ENCODE results near the gene TBC1D10B. TPM values are rescaled to one million over a fixed set of nuclear protein-coding genes. Genes with fewer than 3 reads are reported as not detected.

Gene TBC1D10B
- total and polyA plus RNA-seq, 2 donors (not counting 1 experiment from before 2014, with no cell fraction given), result 23.5 to 58.0 TPM

GRCh38 chr16:30381291-30382041 lies 11.2 kb upstream of the TBC1D10B start:
- peaks cover 48% of the 10 kb centered on the region for H3K79me2 ChIP-seq (ENCODE audit: control insufficient read depth, insufficient read depth, low read length)
- peaks cover 0 to 2% (median 0%) of the 10 kb centered on the region in 3 donors for H3K9me3 ChIP-seq (ENCODE audit: control extremely low read depth in 1 of 3, control insufficient read depth in 2 of 3, insufficient read depth in 1 of 3, low read length in 2 of 3)
- no peaks in the 10 kb centered on the region for H3K9me3 Mint-ChIP-seq (ENCODE audit: insufficient read depth)
- peak overlapping the region; percentile 72 to 100 for H3K27ac ChIP-seq (ENCODE audit: low read length in 2 of 2)
- H3K4me1 ChIP-seq (ENCODE audit: control insufficient read depth in 2 of 2, insufficient read depth in 2 of 2, low read length in 2 of 2), result peaks cover 34 to 68% of the 10 kb centered on the region in 2 donors
- no peaks in the 10 kb centered on the region for H4K20me1 ChIP-seq (ENCODE audit: control insufficient read depth, insufficient read depth, low read length, poor library complexity, severe bottlenecking)
- DNase-seq, result no peak
- 86% methylated on average over 1 of the region's 13 CpGs for WGBS (ENCODE audit: insufficient coverage)
- peaks cover 52% of the 10 kb centered on the region for H3K4me1 Mint-ChIP-seq
- intact Hi-C loops (cut with micrococcal nuclease), result loop anchor here (1.0 kb wide), 3 partner anchors 11 to 28 kb away; partner anchors contain the start of genes TBC1D10B and ZNF48
- ChIA-PET POLR2A (interaction anchor here (0.6 to 2.6 kb wide), 3 partner anchors 14 to 443 kb away, joined by 3 to 51 read pairs (median 6); partner anchors contain the start of genes CORO1A and ZNF48), CTCF (interaction anchor here (1.1 to 2.3 kb wide), 2 partner anchors 28 to 36 kb away, joined by 3 to 18 read pairs; no protein-coding TSS in a partner anchor)
- ATAC-seq (ENCODE audit: low read depth), result no peak
- H3K4me3 Mint-ChIP-seq, result peak overlapping the region; percentile 90
- H3K27me3 Mint-ChIP-seq, result no peaks in the 10 kb centered on the region
- H3K9ac ChIP-seq (ENCODE audit: low read length), result peak overlapping the region; percentile 72
- no peak for TF ChIP-seq CTCF (IDR thresholded peaks at IDR 0.05)
- TF ChIP-seq EZH2 (IDR thresholded peaks at IDR 0.05; ENCODE audit: borderline replicate concordance, insufficient read depth, low read depth, low read length, poor library complexity, severe bottlenecking), result no peak
- peak overlapping the region; percentile 83 for H3K4me2 ChIP-seq (replicated peaks; ENCODE audit: low read depth, low read length, poor library complexity, severe bottlenecking)
- peak overlapping the region; percentile 98 for H3K27ac Mint-ChIP-seq
- H2AFZ ChIP-seq (ENCODE audit: insufficient read depth, low read depth, low read length, poor library complexity, severe bottlenecking), result peak overlapping the region; percentile 84
- H3K36me3 ChIP-seq (replicated peaks in 1 of 2; ENCODE audit: control extremely low read depth in 1 of 2, control insufficient read depth in 1 of 2, extremely low read depth in 1 of 2, insufficient read depth in 2 of 2, low read length in 1 of 2), result peaks cover 0 to 2% of the 10 kb centered on the region in 2 experiments
- H3K27me3 ChIP-seq (replicated peaks in 1 of 4; ENCODE audit: control extremely low read depth in 1 of 4, control insufficient read depth in 3 of 4, insufficient read depth in 4 of 4, low read length in 3 of 4), result no peaks in the 10 kb centered on the region
- peak overlapping the region in 4 of 5 experiments; percentile 59 to 73 (median 68) for H3K4me3 ChIP-seq (ENCODE audit: control extremely low read depth in 1 of 5, extremely low read depth in 1 of 5, insufficient read depth in 1 of 5, low read depth in 2 of 5, low read length in 4 of 5)

GRCh38 chr16:30380803-30381208 lies 10.5 kb upstream of the TBC1D10B start:
- Histone ChIP-seq H3K4me3 (ENCODE audit: control extremely low read depth in 1 of 5, extremely low read depth in 1 of 5, insufficient read depth in 1 of 5, low read depth in 2 of 5, low read length in 4 of 5) (no peak overlapping the region), H3K9ac (ENCODE audit: low read length) (no peak overlapping the region), H3K27me3 (replicated peaks in 1 of 4; ENCODE audit: control extremely low read depth in 1 of 4, control insufficient read depth in 3 of 4, insufficient read depth in 4 of 4, low read length in 3 of 4) (no peaks in the 10 kb centered on the region), H3K4me1 (ENCODE audit: control insufficient read depth in 2 of 2, insufficient read depth in 2 of 2, low read length in 2 of 2) (peaks cover 34 to 68% of the 10 kb centered on the region in 2 donors), H3K27ac (ENCODE audit: low read length in 2 of 2) (peak overlapping the region in 1 of 2 donors; percentile 100), H3K36me3 (replicated peaks in 1 of 2; ENCODE audit: control extremely low read depth in 1 of 2, control insufficient read depth in 1 of 2, extremely low read depth in 1 of 2, insufficient read depth in 2 of 2, low read length in 1 of 2) (peaks cover 0 to 2% of the 10 kb centered on the region in 2 experiments), H4K20me1 (ENCODE audit: control insufficient read depth, insufficient read depth, low read length, poor library complexity, severe bottlenecking) (no peaks in the 10 kb centered on the region), H3K4me2 (replicated peaks; ENCODE audit: low read depth, low read length, poor library complexity, severe bottlenecking) (peak overlapping the region; percentile 83), H2AFZ (ENCODE audit: insufficient read depth, low read depth, low read length, poor library complexity, severe bottlenecking) (no peak overlapping the region), H3K9me3 (ENCODE audit: control extremely low read depth in 1 of 3, control insufficient read depth in 2 of 3, insufficient read depth in 1 of 3, low read length in 2 of 3) (peaks cover 0 to 2% (median 0%) of the 10 kb centered on the region in 3 donors), H3K79me2 (ENCODE audit: control insufficient read depth, insufficient read depth, low read length) (peaks cover 54% of the 10 kb centered on the region)
- ATAC-seq (ENCODE audit: low read depth), result no peak
- H3K4me1 Mint-ChIP-seq, result peaks cover 52% of the 10 kb centered on the region
- peak overlapping the region; percentile 61 for H3K27ac Mint-ChIP-seq
- WGBS (ENCODE audit: insufficient coverage), result 74% methylated on average over 6 of the region's 6 CpGs
- no peak for DNase-seq
- intact Hi-C loops (cut with micrococcal nuclease), result no loop called here
- ChIA-PET CTCF (interaction anchor here (1.7 kb wide), 1 partner anchor 29 kb away, joined by 5 read pairs; no protein-coding TSS in a partner anchor), POLR2A (no interaction called here)
- H3K4me3 Mint-ChIP-seq, result peak overlapping the region; percentile 90
- TF ChIP-seq EZH2 (IDR thresholded peaks at IDR 0.05; ENCODE audit: borderline replicate concordance, insufficient read depth, low read depth, low read length, poor library complexity, severe bottlenecking), result no peak
- no peaks in the 10 kb centered on the region for H3K27me3 Mint-ChIP-seq
- H3K9me3 Mint-ChIP-seq (ENCODE audit: insufficient read depth), result no peaks in the 10 kb centered on the region
